WTC11 (cell line): Measurements from ENCODE around the gene PTGIS.
"Not testable (repeated sequence)": the region's sequence is repeated elsewhere in the genome, so short reads cannot be mapped to it uniquely, and the experiment has no call there.

Experiments
- AR ChIP-seq: fragments of 250-450 bp; sonication (Bioruptor Pico); IDR thresholded peaks from 2 replicates; pipeline ENCODE4 v1.9.0; 2021; ENCODE audit warnings: mild to moderate bottlenecking
- CTCF ChIP-seq: fragments of 200-600 bp; IDR thresholded peaks from 2 replicates; pipeline ENCODE4 v1.8.0; 2022; ENCODE audit warnings: antibody characterized with exemption
- HMGXB4 ChIP-seq: sonication (generic); formaldehyde crosslinking; IDR thresholded peaks from 2 replicates; pipeline ENCODE4 v1.8.1; 2023; ENCODE audit warnings: mild to moderate bottlenecking, moderate library complexity, missing genetic modification reagents
- IRF2 ChIP-seq: sonication (generic); formaldehyde crosslinking; IDR thresholded peaks from 2 replicates; pipeline ENCODE4 v1.8.0; 2022; ENCODE audit warnings: low read depth, missing genetic modification reagents, borderline replicate concordance
- MAX ChIP-seq: sonication (generic); formaldehyde crosslinking; IDR thresholded peaks from 2 replicates; pipeline ENCODE4 v1.8.0; 2022; ENCODE audit warnings: mild to moderate bottlenecking, missing genetic modification reagents
- SOX15 ChIP-seq: fragments of 250-450 bp; sonication (Bioruptor Pico); IDR thresholded peaks from 2 replicates; pipeline ENCODE4 v1.9.0; 2021; ENCODE audit warnings: mild to moderate bottlenecking
- TEAD1 ChIP-seq: sonication (generic); formaldehyde crosslinking; IDR thresholded peaks from 2 replicates; pipeline ENCODE4 v1.8.0; 2022; ENCODE audit warnings: mild to moderate bottlenecking, missing genetic modification reagents
- ZNF317 ChIP-seq: sonication (generic); formaldehyde crosslinking; IDR thresholded peaks from 2 replicates; pipeline ENCODE4 v1.8.1; 2023; ENCODE audit warnings: low read depth, mild to moderate bottlenecking, moderate library complexity, missing genetic modification reagents, borderline replicate concordance
- ZNF425 ChIP-seq: fragments of 250-450 bp; sonication (Bioruptor Pico); conservative IDR thresholded peaks from 2 replicates; pipeline ENCODE4 v1.9.0; 2021; ENCODE audit warnings: mild to moderate bottlenecking
- ZNF512 ChIP-seq: sonication (generic); formaldehyde crosslinking; IDR thresholded peaks from 2 replicates; pipeline ENCODE4 v1.8.1; 2022; ENCODE audit warnings: missing genetic modification reagents, borderline replicate concordance

- not testable (repeated sequence) for TF ChIP-seq HMGXB4 (CRISPR knock-in tag); CTCF; TEAD1; SOX15 (CRISPR knock-in tag); ZNF512 (CRISPR knock-in tag); ZNF425 (CRISPR knock-in tag); IRF2 (CRISPR knock-in tag); AR (CRISPR knock-in tag); ZNF317; MAX (CRISPR knock-in tag)
Observed at GRCh38 chr20:49617394-49617793, 49.5 kb upstream of the PTGIS start.
